Smooth muscle cell (in vitro differentiated cells): ENCODE data around the gene RETREG2. TPM values are rescaled to one million over a fixed set of nuclear protein-coding genes. Genes with fewer than 3 reads are reported as not detected.
"Not testable (repeated sequence)": the region's sequence is repeated elsewhere in the genome, so short reads cannot be mapped to it uniquely, and the experiment has no call there.

ENCODE experiments used
- DNase-seq: peaks from one replicate; lab custom pipeline; 2025; ENCODE audit not compliant: unreplicated experiment; lab: John Stamatoyannopoulos, UW
- H2AFZ ChIP-seq: fragments of 200-600 bp; sonication (generic); 2 replicates; pipeline ENCODE4 v1.6.0; 2016; ENCODE audit warnings: antibody characterized with exemption, low read depth, mild to moderate bottlenecking
- H3F3A ChIP-seq: fragments of 200-600 bp; sonication (generic); 2 replicates; pipeline ENCODE4 v1.6.0; 2017; ENCODE audit warnings: antibody characterized with exemption, low read depth
- H3K27ac ChIP-seq: fragments of 200-600 bp; sonication (generic); 2 replicates; pipeline ENCODE4 v1.5.1; 2016; ENCODE audit warnings: low read depth, mild to moderate bottlenecking
- H3K27me3 ChIP-seq: fragments of 200-600 bp; sonication (generic); 2 replicates; pipeline ENCODE4 v1.6.1; 2016; ENCODE audit warnings: low read depth, mild to moderate bottlenecking
- H3K36me3 ChIP-seq: fragments of 200-600 bp; sonication (generic); 2 replicates; pipeline ENCODE4 v1.5.1; 2016; ENCODE audit warnings: low read depth
- H3K4me1 ChIP-seq: fragments of 200-600 bp; sonication (generic); 2 replicates; pipeline ENCODE4 v1.5.1; 2016; ENCODE audit warnings: low read depth
- H3K4me2 ChIP-seq: fragments of 200-600 bp; sonication (generic); 2 replicates; pipeline ENCODE4 v1.6.0; 2016; ENCODE audit warnings: mild to moderate bottlenecking
- H3K4me3 ChIP-seq: fragments of 200-600 bp; sonication (generic); 2 replicates; pipeline ENCODE4 v1.5.1; 2016; ENCODE audit warnings: mild to moderate bottlenecking
- H3K79me2 ChIP-seq: fragments of 200-600 bp; sonication (generic); 2 replicates; pipeline ENCODE4 v1.6.0; 2016; ENCODE audit warnings: low read depth, mild to moderate bottlenecking
- H3K9ac ChIP-seq: fragments of 200-600 bp; sonication (generic); 2 replicates; pipeline ENCODE4 v1.6.0; 2016; ENCODE audit warnings: low read depth
- H3K9me3 ChIP-seq: fragments of 200-600 bp; sonication (generic); replicated peaks from 2 replicates; pipeline ENCODE4 v1.5.1; 2016; ENCODE audit warnings: low read depth
- H4K20me1 ChIP-seq: fragments of 200-600 bp; sonication (generic); 2 replicates; pipeline ENCODE4 v1.6.0; 2016; ENCODE audit warnings: low read depth
- CTCF ChIP-seq: fragments of 200-600 bp; sonication (generic); IDR thresholded peaks from 2 replicates; pipeline ENCODE4 v1.5.1; 2017; ENCODE audit warnings: borderline replicate concordance, mild to moderate bottlenecking, antibody characterized with exemption; ENCODE audit not compliant: insufficient read depth, poor library complexity, severe bottlenecking
- WGBS: methylation state at CpG from one replicate; pipeline ENCODE4 v1.1.7; 2016; ENCODE audit warnings: low lambda C conversion rate; 5-methylcytosine and 5-hydroxymethylcytosine counted together
- polyA plus RNA-seq: library from polyadenylated mRNA; unstranded; fragments of >200 nt; fragmentation: Nextera tagmentation; extraction: Ambion mirVana; gene quantifications from 2 replicates; pipeline ENCODE4 v1.2.1, GENCODE V29; 2016
- total RNA-seq: library from RNA; depleted of rRNA; stranded (reverse); fragments of >200 nt; gene quantifications from 2 replicates; pipeline ENCODE4 v1.2.3, GENCODE V29; 2014

The RETREG2 gene
- total and polyA plus RNA-seq, 2 experiments from 2014 or later = 48.7 to 57.2 TPM

DNA sequence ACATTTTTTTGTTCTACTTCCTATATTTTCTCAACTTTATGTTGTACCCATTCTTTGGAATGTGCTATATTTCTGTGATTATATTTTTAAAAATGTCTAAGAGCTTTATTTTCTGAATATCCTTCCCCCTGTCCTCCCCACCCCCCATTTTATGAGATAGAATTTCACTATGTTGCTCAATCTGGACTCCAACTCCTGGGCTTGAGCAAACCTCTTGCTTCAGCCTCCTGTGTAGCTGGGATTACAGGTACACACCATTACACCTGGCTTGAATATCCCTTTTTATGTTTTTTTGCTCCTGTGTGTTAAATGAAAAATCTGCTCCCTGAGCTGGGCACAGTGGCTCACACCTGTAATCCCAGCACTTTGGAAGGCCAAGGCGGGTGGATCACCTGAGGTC is 19.3 kb downstream of the RETREG2 start:
- 96% methylated on average over 1 of the region's 1 CpG for WGBS
- no peaks in the 10 kb centered on the region for H3K9me3 ChIP-seq
- no peak overlapping the region for H3K9ac ChIP-seq
- no peaks in the 10 kb centered on the region for H4K20me1 ChIP-seq
- no peaks in the 10 kb centered on the region for H3K79me2 ChIP-seq
- H3K4me3 ChIP-seq = no peak overlapping the region
- no peak overlapping the region for H3K27ac ChIP-seq
- H3K4me1 ChIP-seq = no peaks in the 10 kb centered on the region
- no peak overlapping the region for H3K4me2 ChIP-seq
- DNase-seq = no peak
- H3K36me3 ChIP-seq = no peaks in the 10 kb centered on the region
- H3F3A ChIP-seq = no peaks in the 10 kb centered on the region
- no peak overlapping the region for H2AFZ ChIP-seq
- no peak for TF ChIP-seq CTCF
- H3K27me3 ChIP-seq = no peaks in the 10 kb centered on the region

DNA sequence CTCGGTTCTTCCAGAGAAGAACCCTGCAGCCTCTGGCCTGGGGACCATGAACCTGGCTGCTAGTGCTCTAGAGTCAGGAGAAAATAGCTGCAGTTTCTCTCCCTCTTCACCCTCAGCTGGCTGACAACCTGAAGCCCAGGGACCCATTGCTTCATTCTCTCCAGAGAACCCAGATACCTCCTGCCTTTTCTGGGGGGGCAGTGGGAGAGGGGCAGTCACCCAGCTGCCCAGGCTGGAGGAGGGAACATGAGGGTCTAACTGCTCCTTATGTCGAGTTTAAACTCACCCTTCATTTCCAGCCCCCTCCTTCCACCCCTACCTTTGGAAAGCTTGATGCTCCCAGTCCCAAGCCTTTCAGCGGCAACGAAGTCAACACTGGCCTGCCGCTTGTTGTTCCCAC is 20.9 kb downstream of the RETREG2 start:
- H3K4me2 ChIP-seq = no peak overlapping the region
- H3K4me1 ChIP-seq = no peaks in the 10 kb centered on the region
- WGBS = 86% methylated on average over 5 of the region's 5 CpGs
- no peak for TF ChIP-seq CTCF
- no peaks in the 10 kb centered on the region for H3K79me2 ChIP-seq
- H4K20me1 ChIP-seq = no peaks in the 10 kb centered on the region
- H3K36me3 ChIP-seq = no peaks in the 10 kb centered on the region
- DNase-seq = no peak
- H2AFZ ChIP-seq = no peak overlapping the region
- H3K4me3 ChIP-seq = no peak overlapping the region
- no peaks in the 10 kb centered on the region for H3F3A ChIP-seq
- no peaks in the 10 kb centered on the region for H3K9me3 ChIP-seq
- H3K27me3 ChIP-seq = no peaks in the 10 kb centered on the region
- H3K9ac ChIP-seq = no peak overlapping the region
- no peak overlapping the region for H3K27ac ChIP-seq

DNA sequence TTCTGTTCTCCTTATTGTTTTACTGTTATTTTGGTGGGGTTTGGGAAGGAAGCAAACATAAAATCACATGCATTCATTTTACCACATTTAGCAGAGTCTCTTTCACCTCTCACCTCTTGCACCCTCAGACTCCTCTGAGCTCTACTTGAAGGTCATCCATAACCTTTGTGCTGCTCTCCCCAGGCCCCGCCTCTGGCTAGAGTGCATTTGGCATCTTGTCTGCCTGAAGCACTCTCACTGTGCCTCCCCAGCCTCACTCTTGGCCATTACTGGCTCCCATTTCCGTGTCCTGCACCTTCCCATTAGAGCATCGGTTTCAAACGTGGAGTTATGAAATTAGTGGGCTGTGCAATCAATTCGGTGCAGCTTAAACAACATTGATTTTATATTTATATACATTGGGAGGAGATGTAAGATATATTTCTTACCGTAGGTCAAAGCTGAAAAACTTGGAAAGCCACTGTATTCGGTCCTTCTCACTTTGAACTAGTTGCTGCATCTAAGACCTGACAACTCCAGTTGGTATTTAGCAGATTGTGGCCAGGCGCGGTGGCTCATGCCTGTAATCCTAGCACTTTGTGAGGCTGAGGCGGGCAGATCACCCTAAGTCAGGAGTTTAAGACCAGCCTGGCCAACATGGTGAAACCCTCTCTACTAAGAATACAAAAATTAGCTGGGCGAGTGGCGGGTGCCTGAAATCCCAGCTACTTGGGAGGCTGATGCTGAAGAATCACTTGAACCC is 21.6 kb downstream of the RETREG2 start:
- H3K36me3 ChIP-seq = no peaks in the 10 kb centered on the region
- no peaks in the 10 kb centered on the region for H3K79me2 ChIP-seq
- no peak for TF ChIP-seq CTCF
- H3K27ac ChIP-seq = no peak overlapping the region
- H3K4me2 ChIP-seq = no peak overlapping the region
- no peak overlapping the region for H3K4me3 ChIP-seq
- no peaks in the 10 kb centered on the region for H3K9me3 ChIP-seq
- no peaks in the 10 kb centered on the region for H4K20me1 ChIP-seq
- no peak for DNase-seq
- H3F3A ChIP-seq = no peaks in the 10 kb centered on the region
- H3K27me3 ChIP-seq = no peaks in the 10 kb centered on the region
- WGBS = 89% methylated on average over 12 of the region's 12 CpGs
- H3K9ac ChIP-seq = no peak overlapping the region
- no peak overlapping the region for H2AFZ ChIP-seq
- H3K4me1 ChIP-seq = no peaks in the 10 kb centered on the region

- not testable (repeated sequence) for H3K9me3 ChIP-seq, H3K79me2 ChIP-seq
Measured at GRCh38 chr2:219200502-219201326, 22.6 kb downstream of the RETREG2 start.

GRCh38 chr2:219201331-219201730 is 23.3 kb downstream of the RETREG2 start:
- not testable (repeated sequence) for H3K9ac ChIP-seq, H3K36me3 ChIP-seq, H3K27me3 ChIP-seq, DNase-seq, H3F3A ChIP-seq, H3K4me2 ChIP-seq, H3K79me2 ChIP-seq, H3K4me1 ChIP-seq, H3K9me3 ChIP-seq, H3K27ac ChIP-seq, H2AFZ ChIP-seq, H3K4me3 ChIP-seq, H4K20me1 ChIP-seq
- whole genome bisulfite sequencing = 92% methylated on average over 21 of the region's 21 CpGs

More at GRCh38 chr2:219200502-219201326, 22.6 kb downstream of the RETREG2 start:
- H3K9ac ChIP-seq, H3K27me3 ChIP-seq, H3K4me3 ChIP-seq, H3K36me3 ChIP-seq, H3K4me1 ChIP-seq, H3K27ac ChIP-seq, DNase-seq, H3F3A ChIP-seq, H4K20me1 ChIP-seq, H3K4me2 ChIP-seq, H2AFZ ChIP-seq: not testable (repeated sequence)
- WGBS = 80% methylated on average over 26 of the region's 26 CpGs
